GM12878 (cell line): ENCODE results near the gene CYP1A1. TPM values are rescaled to one million over a fixed set of nuclear protein-coding genes. Genes with fewer than 3 reads are reported as not detected.
"Not testable (repeated sequence)": the region's sequence is repeated elsewhere in the genome, so short reads cannot be mapped to it uniquely, and the experiment has no call there.

ENCODE experiments used
- ATAC-seq: fragments of 200-7000 bp; cut with Tn5 transposase; 3 replicates; pipeline ENCODE4 v1.9.1; 2020; ENCODE audit warnings: mild to moderate bottlenecking, moderate library complexity
- BruUV-seq: library from RNA; stranded (reverse); fragments of 400-500 nt; replicated peaks from 2 replicates; lab custom pipeline; 2021; lab: Mats Ljungman, UMichigan
- CTCF ChIA-PET: fragments of 300-600 bp; sonication (Branson Sonifier 250); formaldehyde crosslinking; extraction: SDS; loops from one replicate; lab custom pipeline; 2021; ENCODE audit warnings: inconsistent platforms; lab: Yijun Ruan, JAX
- POLR2A ChIA-PET: fragments of 350-600 bp; formaldehyde crosslinking; extraction: SDS; loops from one replicate; lab custom pipeline; 2021; ENCODE audit warnings: inconsistent platforms; lab: Charles Lee
- RAD21 ChIA-PET: fragments of 300-600 bp; sonication (Branson Sonifier 250); formaldehyde crosslinking; loops from one replicate; lab custom pipeline; 2023; ENCODE audit warnings: antibody characterized with exemption; ENCODE audit not compliant: unreplicated experiment; lab: Charles Lee
- SMC1A ChIA-PET: fragments of 300-600 bp; sonication (Branson Sonifier 250); formaldehyde crosslinking; loops from one replicate; lab custom pipeline; 2023; ENCODE audit not compliant: unreplicated experiment, uncharacterized antibody; lab: Charles Lee
- DNase-seq: peaks from one replicate; pipeline ENCODE4 v3.0.0-alpha.2; 2011; ENCODE audit warnings: low read depth, low spot score
- FAIRE-seq: peaks from 3 replicates; lab custom pipeline; 2011; peaks lifted over from hg19 to GRCh38; lab: Jason Lieb, UNC
- H2AFZ ChIP-seq: 2 replicates; pipeline ENCODE4 v1.6.0; 2011; ENCODE audit warnings: low read depth, low read length, control low read depth; ENCODE audit not compliant: control insufficient read depth
- H3K27ac ChIP-seq: 2 replicates; pipeline ENCODE4 v1.5.1; 2011; ENCODE audit warnings: control low read depth; ENCODE audit not compliant: control insufficient read depth, insufficient read depth
- H3K27me3 ChIP-seq, 2 experiments: replicated peaks in 1 of 2; 2 replicates each; pipeline versions ENCODE4 v1.6.0 to v1.6.1; 2011; ENCODE audit warnings: low read length in 1 of 2; ENCODE audit not compliant: control insufficient read depth in 2 of 2, insufficient read depth in 2 of 2
- H3K36me3 ChIP-seq, 2 experiments: 2 replicates each; pipeline ENCODE4 v1.5.1; 2011; ENCODE audit warnings: low read length in 1 of 2; ENCODE audit not compliant: control insufficient read depth in 2 of 2, insufficient read depth in 2 of 2
- H3K4me1 ChIP-seq: 2 replicates; pipeline ENCODE4 v1.6.1; 2011; ENCODE audit warnings: mild to moderate bottlenecking, low read length, moderate library complexity, mixed read lengths; ENCODE audit not compliant: control insufficient read depth, insufficient read depth
- H3K4me2 ChIP-seq: 2 replicates; pipeline ENCODE4 v1.6.0; 2011; ENCODE audit warnings: control low read depth; ENCODE audit not compliant: control insufficient read depth, insufficient read depth
- H3K4me3 ChIP-seq: fragments of 200-600 bp; sonication (generic); 2 replicates; pipeline ENCODE4 v1.5.1; 2016
- H3K79me2 ChIP-seq: 2 replicates; pipeline ENCODE4 v1.6.0; 2011; ENCODE audit warnings: low read length; ENCODE audit not compliant: control insufficient read depth, insufficient read depth
- H3K9ac ChIP-seq: 2 replicates; pipeline ENCODE4 v1.8.0; 2011; ENCODE audit warnings: low read length, control low read depth, mixed read lengths; ENCODE audit not compliant: control insufficient read depth, insufficient read depth
- H3K9me3 ChIP-seq: replicated peaks from 3 replicates; pipeline ENCODE4 v1.5.1; 2011; ENCODE audit warnings: mild to moderate bottlenecking, low read length; ENCODE audit not compliant: control insufficient read depth, insufficient read depth
- H4K20me1 ChIP-seq: 2 replicates; pipeline ENCODE4 v1.6.0; 2011; ENCODE audit not compliant: control insufficient read depth, insufficient read depth
- ASH2L ChIP-seq: fragments of 300-600, 200-600 bp; sonication (generic); IDR thresholded peaks from 2 replicates; pipeline ENCODE4 v1.6.1; 2017; ENCODE audit warnings: low read depth, mild to moderate bottlenecking, borderline replicate concordance
- FOXK2 ChIP-seq: fragments of 450-650 bp; IDR thresholded peaks from 2 replicates; pipeline ENCODE4 v1.6.1; 2017; ENCODE audit warnings: mild to moderate bottlenecking, moderate library complexity
- KDM1A ChIP-seq: fragments of 200-600 bp; sonication (generic); IDR thresholded peaks from 2 replicates; pipeline ENCODE4 v1.6.1; 2016; ENCODE audit warnings: borderline replicate concordance
- MTA2 ChIP-seq: fragments of 450-650 bp; IDR thresholded peaks from 2 replicates; pipeline ENCODE4 v1.6.1; 2016; ENCODE audit warnings: low read depth, mild to moderate bottlenecking, moderate library complexity
- MYB ChIP-seq: fragments of 150-350 bp; IDR thresholded peaks from 2 replicates; pipeline ENCODE4 v1.6.1; 2014; ENCODE audit warnings: mild to moderate bottlenecking, low read depth, low read length, borderline replicate concordance
- POLR2AphosphoS2 ChIP-seq: IDR thresholded peaks from 2 replicates; pipeline ENCODE4 v1.6.1; 2011; ENCODE audit warnings: low read depth, mild to moderate bottlenecking, low read length, improper control_type of control experiment, moderate library complexity
- RAD51 ChIP-seq: fragments of 450-650 bp; IDR thresholded peaks from 2 replicates; pipeline ENCODE4 v1.6.1; 2016; ENCODE audit warnings: moderate library complexity, mild to moderate bottlenecking, inconsistent platforms
- WGBS: methylation state at CpG from one replicate; pipeline ENCODE4 v1.1.6; 2016; ENCODE audit warnings: low lambda C conversion rate; ENCODE audit not compliant: insufficient replicate concordance, insufficient coverage; ENCODE audit errors: missing lambda C conversion rate; 5-methylcytosine and 5-hydroxymethylcytosine counted together
- in situ Hi-C: fragments of 300-500 bp; cut with MboI; formaldehyde crosslinking; loops from 9 replicates; pipeline ENCODE4 v1.14.3; 2018; ENCODE audit warnings: mixed read lengths
- intact Hi-C: fragments of 100-400 bp; cut with micrococcal nuclease; formaldehyde crosslinking; loops from one replicate; pipeline ENCODE4 v1.14.2; 2022; ENCODE audit not compliant: unreplicated experiment
- polyA plus RNA-seq, 11 experiments: library from polyadenylated mRNA; depleted of rRNA in 4 of 11; unstranded in 6 of 11; stranded (reverse) in 5 of 11; fragments of >200 nt; fragmentation: Nextera tagmentation in 4 of 11; fragmentation: Illumina TruSeq in 1 of 11; extraction: Ambion mirVana in 4 of 11; extraction: Trizol in 1 of 11; gene quantifications; 1 replicate in 1 of 11; 2 replicates in 10 of 11; pipeline versions ENCODE4 v1.2.1 to v1.2.3, GENCODE V29; 2011 to 2016; ENCODE audit warnings: inconsistent platforms in 2 of 11, missing spikeins in 2 of 11, low read depth in 1 of 11
- total RNA-seq, 4 experiments: library from RNA; depleted of rRNA in 3 of 4; stranded (reverse); fragments of >200 nt in 3 of 4; fragmentation: Illumina TruSeq in 1 of 4; extraction: Trizol in 1 of 4; gene quantifications; 2 replicates each; pipeline versions ENCODE4 v1.2.1 to v1.2.3, GENCODE V29; 2013 to 2021
- TF ChIP-seq, protein P1 (sequence below): fragments of 450-650 bp; IDR thresholded peaks from 2 replicates; pipeline ENCODE4 v1.6.1; 2017; ENCODE audit warnings: mild to moderate bottlenecking, moderate library complexity

Gene CYP1A1
- total and polyA plus RNA-seq, 10 of the 15 experiments (the other 5 are each of a cell fraction or from before 2014, with no cell fraction given): 0.04 to 0.71 (median 0.07) TPM; not detected in 4

DNA sequence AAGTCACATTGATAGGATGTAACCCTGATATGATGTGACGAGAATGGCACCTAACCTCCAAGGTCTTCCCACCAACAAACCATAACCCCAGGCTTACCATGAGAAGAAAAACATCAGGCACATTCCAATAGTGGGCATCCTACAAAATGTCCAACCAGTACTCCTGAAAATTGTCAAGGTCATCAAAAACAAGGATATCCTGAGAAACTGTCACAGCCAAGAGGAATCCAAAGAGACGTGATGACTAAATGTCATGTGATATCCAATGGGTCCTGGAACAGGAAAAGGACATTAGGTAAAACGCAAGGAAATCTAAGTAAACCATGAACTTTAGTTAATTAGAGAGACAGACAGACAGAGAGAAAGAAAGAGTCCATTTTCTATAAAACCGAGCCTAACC is 21.1 kb upstream of the CYP1A1 start (continued):
- TF ChIP-seq, protein P1, sequence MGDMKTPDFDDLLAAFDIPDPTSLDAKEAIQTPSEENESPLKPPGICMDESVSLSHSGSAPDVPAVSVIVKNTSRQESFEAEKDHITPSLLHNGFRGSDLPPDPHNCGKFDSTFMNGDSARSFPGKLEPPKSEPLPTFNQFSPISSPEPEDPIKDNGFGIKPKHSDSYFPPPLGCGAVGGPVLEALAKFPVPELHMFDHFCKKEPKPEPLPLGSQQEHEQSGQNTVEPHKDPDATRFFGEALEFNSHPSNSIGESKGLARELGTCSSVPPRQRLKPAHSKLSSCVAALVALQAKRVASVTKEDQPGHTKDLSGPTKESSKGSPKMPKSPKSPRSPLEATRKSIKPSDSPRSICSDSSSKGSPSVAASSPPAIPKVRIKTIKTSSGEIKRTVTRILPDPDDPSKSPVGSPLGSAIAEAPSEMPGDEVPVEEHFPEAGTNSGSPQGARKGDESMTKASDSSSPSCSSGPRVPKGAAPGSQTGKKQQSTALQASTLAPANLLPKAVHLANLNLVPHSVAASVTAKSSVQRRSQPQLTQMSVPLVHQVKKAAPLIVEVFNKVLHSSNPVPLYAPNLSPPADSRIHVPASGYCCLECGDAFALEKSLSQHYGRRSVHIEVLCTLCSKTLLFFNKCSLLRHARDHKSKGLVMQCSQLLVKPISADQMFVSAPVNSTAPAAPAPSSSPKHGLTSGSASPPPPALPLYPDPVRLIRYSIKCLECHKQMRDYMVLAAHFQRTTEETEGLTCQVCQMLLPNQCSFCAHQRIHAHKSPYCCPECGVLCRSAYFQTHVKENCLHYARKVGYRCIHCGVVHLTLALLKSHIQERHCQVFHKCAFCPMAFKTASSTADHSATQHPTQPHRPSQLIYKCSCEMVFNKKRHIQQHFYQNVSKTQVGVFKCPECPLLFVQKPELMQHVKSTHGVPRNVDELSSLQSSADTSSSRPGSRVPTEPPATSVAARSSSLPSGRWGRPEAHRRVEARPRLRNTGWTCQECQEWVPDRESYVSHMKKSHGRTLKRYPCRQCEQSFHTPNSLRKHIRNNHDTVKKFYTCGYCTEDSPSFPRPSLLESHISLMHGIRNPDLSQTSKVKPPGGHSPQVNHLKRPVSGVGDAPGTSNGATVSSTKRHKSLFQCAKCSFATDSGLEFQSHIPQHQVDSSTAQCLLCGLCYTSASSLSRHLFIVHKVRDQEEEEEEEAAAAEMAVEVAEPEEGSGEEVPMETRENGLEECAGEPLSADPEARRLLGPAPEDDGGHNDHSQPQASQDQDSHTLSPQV: no peak
- TF ChIP-seq MTA2 (no peak), KDM1A (no peak), FOXK2 (no peak), MYB (no peak), RAD51 (no peak)
- TF ChIP-seq, all 136 proteins: peak for 0

DNA sequence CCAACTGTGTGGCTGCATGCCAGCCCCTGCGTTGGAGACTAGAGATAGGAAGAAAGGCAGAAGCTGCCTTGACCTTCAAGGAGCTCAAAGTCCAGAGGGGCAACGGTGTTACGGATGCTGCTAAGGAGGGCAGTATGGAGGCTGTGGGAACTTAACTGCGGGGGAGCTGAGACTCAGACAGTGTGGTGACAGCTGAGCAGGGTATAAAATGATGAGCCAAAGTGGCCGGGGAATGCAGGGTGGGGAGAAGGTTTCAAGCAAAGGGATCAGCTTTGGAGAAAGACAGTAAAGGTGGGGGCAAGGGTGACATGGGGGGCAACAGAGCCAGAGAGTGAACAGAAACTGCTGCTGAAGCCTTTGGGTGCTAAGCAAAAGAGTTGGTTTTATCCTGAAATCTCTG is 17.1 kb upstream of the CYP1A1 start:
- intact Hi-C loops (no loop called here), in situ Hi-C loops (no loop called here)
- H3K36me3 ChIP-seq: no peaks in the 10 kb centered on the region
- H3K9me3 ChIP-seq: no peaks in the 10 kb centered on the region; the same call in 1 of the 3 replicates
- H3K4me1 ChIP-seq: no peaks in the 10 kb centered on the region
- H3K4me2 ChIP-seq: no peak overlapping the region
- no peak for ATAC-seq
- ChIA-PET SMC1A (interaction anchor here (0.6 kb wide), 1 partner anchor 28 kb away, joined by 3 read pairs; no protein-coding TSS in a partner anchor), POLR2A (interaction anchor here (0.7 kb wide), 1 partner anchor 199 kb away, joined by 4 read pairs; no protein-coding TSS in a partner anchor), RAD21 (no interaction called here), CTCF (no interaction called here)
- H3K27me3 ChIP-seq: no peaks in the 10 kb centered on the region
- no peak overlapping the region for H3K4me3 ChIP-seq
- DNase-seq: no peak
- TF ChIP-seq POLR2AphosphoS2 (no peak), ASH2L (no peak)
- H2AFZ ChIP-seq: no peak overlapping the region
- no peaks in the 10 kb centered on the region for H4K20me1 ChIP-seq
- no peak for FAIRE-seq
- H3K9ac ChIP-seq: no peak overlapping the region
- no peaks in the 10 kb centered on the region for H3K79me2 ChIP-seq
- WGBS: 62% methylated on average over 5 of the region's 5 CpGs
- H3K27ac ChIP-seq: no peak overlapping the region
- BruUV-seq: no TSS peak

DNA sequence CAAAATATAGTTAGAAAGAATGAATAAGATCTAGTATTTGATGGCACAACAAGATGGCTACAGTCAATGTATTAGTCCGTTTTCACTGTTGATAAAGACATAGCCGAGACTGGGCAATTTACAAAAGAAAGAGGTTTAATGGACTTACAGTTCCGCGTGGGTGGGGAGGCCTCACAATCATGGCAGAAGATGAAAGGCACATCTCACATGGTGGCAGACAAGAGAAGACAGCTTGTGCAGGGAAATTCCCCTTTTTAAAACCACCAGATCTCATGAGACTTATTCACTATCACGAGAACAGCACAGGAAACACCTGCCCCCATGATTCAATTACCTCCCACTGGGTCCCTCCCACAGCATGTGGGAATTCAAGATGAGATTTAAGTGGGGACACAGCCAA is 12.9 kb upstream of the CYP1A1 start:
- ATAC-seq, H3K36me3 ChIP-seq, intact Hi-C loops, H4K20me1 ChIP-seq, SMC1A ChIA-PET, in situ Hi-C loops, BruUV-seq, H3K4me1 ChIP-seq, H2AFZ ChIP-seq, H3K9ac ChIP-seq, H3K79me2 ChIP-seq, FAIRE-seq, H3K4me3 ChIP-seq, DNase-seq, H3K4me2 ChIP-seq, RAD21 ChIA-PET, H3K9me3 ChIP-seq, H3K27ac ChIP-seq, H3K27me3 ChIP-seq: not testable (repeated sequence)
- 46% methylated on average over 5 of the region's 5 CpGs for WGBS
- POLR2A ChIA-PET: interaction anchor here (0.7 kb wide), 1 partner anchor 58 kb away, joined by 6 read pairs; no protein-coding TSS in a partner anchor
- CTCF ChIA-PET: interaction anchor here (1.4 kb wide), 1 partner anchor 30 kb away, joined by 3 read pairs; no protein-coding TSS in a partner anchor
